GM12878 (cell line): Measurements from ENCODE around the gene IGF2BP2. TPM values are rescaled to one million over a fixed set of nuclear protein-coding genes. Genes with fewer than 3 reads are reported as not detected.

Experiments
- ATAC-seq: fragments of 200-7000 bp; cut with Tn5 transposase; 3 replicates; pipeline ENCODE4 v1.9.1; 2020; ENCODE audit warnings: mild to moderate bottlenecking, moderate library complexity
- BruUV-seq: library from RNA; stranded (reverse); fragments of 400-500 nt; replicated peaks from 2 replicates; lab custom pipeline; 2021; lab: Mats Ljungman, UMichigan
- CTCF ChIA-PET: fragments of 300-600 bp; sonication (Branson Sonifier 250); formaldehyde crosslinking; extraction: SDS; loops from one replicate; lab custom pipeline; 2021; ENCODE audit warnings: inconsistent platforms; lab: Yijun Ruan, JAX
- POLR2A ChIA-PET: fragments of 350-600 bp; formaldehyde crosslinking; extraction: SDS; loops from one replicate; lab custom pipeline; 2021; ENCODE audit warnings: inconsistent platforms; lab: Charles Lee
- RAD21 ChIA-PET: fragments of 300-600 bp; sonication (Branson Sonifier 250); formaldehyde crosslinking; loops from one replicate; lab custom pipeline; 2023; ENCODE audit warnings: antibody characterized with exemption; ENCODE audit not compliant: unreplicated experiment; lab: Charles Lee
- SMC1A ChIA-PET: fragments of 300-600 bp; sonication (Branson Sonifier 250); formaldehyde crosslinking; loops from one replicate; lab custom pipeline; 2023; ENCODE audit not compliant: unreplicated experiment, uncharacterized antibody; lab: Charles Lee
- DNase-seq: peaks from one replicate; pipeline ENCODE4 v3.0.0-alpha.2; 2011; ENCODE audit warnings: low read depth, low spot score
- FAIRE-seq: peaks from 3 replicates; lab custom pipeline; 2011; peaks lifted over from hg19 to GRCh38; lab: Jason Lieb, UNC
- H2AFZ ChIP-seq: 2 replicates; pipeline ENCODE4 v1.6.0; 2011; ENCODE audit warnings: low read depth, low read length, control low read depth; ENCODE audit not compliant: control insufficient read depth
- H3K27ac ChIP-seq: 2 replicates; pipeline ENCODE4 v1.5.1; 2011; ENCODE audit warnings: control low read depth; ENCODE audit not compliant: control insufficient read depth, insufficient read depth
- H3K27me3 ChIP-seq, 2 experiments: replicated peaks in 1 of 2; 2 replicates each; pipeline versions ENCODE4 v1.6.0 to v1.6.1; 2011; ENCODE audit warnings: low read length in 1 of 2; ENCODE audit not compliant: control insufficient read depth in 2 of 2, insufficient read depth in 2 of 2
- H3K36me3 ChIP-seq, 2 experiments: 2 replicates each; pipeline ENCODE4 v1.5.1; 2011; ENCODE audit warnings: low read length in 1 of 2; ENCODE audit not compliant: control insufficient read depth in 2 of 2, insufficient read depth in 2 of 2
- H3K4me1 ChIP-seq: 2 replicates; pipeline ENCODE4 v1.6.1; 2011; ENCODE audit warnings: mild to moderate bottlenecking, low read length, moderate library complexity, mixed read lengths; ENCODE audit not compliant: control insufficient read depth, insufficient read depth
- H3K4me2 ChIP-seq: 2 replicates; pipeline ENCODE4 v1.6.0; 2011; ENCODE audit warnings: control low read depth; ENCODE audit not compliant: control insufficient read depth, insufficient read depth
- H3K4me3 ChIP-seq: fragments of 200-600 bp; sonication (generic); 2 replicates; pipeline ENCODE4 v1.5.1; 2016
- H3K79me2 ChIP-seq: 2 replicates; pipeline ENCODE4 v1.6.0; 2011; ENCODE audit warnings: low read length; ENCODE audit not compliant: control insufficient read depth, insufficient read depth
- H3K9ac ChIP-seq: 2 replicates; pipeline ENCODE4 v1.8.0; 2011; ENCODE audit warnings: low read length, control low read depth, mixed read lengths; ENCODE audit not compliant: control insufficient read depth, insufficient read depth
- H3K9me3 ChIP-seq: replicated peaks from 3 replicates; pipeline ENCODE4 v1.5.1; 2011; ENCODE audit warnings: mild to moderate bottlenecking, low read length; ENCODE audit not compliant: control insufficient read depth, insufficient read depth
- H4K20me1 ChIP-seq: 2 replicates; pipeline ENCODE4 v1.6.0; 2011; ENCODE audit not compliant: control insufficient read depth, insufficient read depth
- CBX5 ChIP-seq: sonication (generic); IDR thresholded peaks from 2 replicates; pipeline ENCODE4 v1.6.1; 2016; ENCODE audit warnings: low read depth, moderate library complexity, mild to moderate bottlenecking, inconsistent platforms
- E2F8 ChIP-seq: fragments of 450-650 bp; IDR thresholded peaks from 2 replicates; pipeline ENCODE4 v1.6.1; 2018; ENCODE audit warnings: mild to moderate bottlenecking, low read depth, moderate library complexity; ENCODE audit not compliant: partially characterized antibody
- IKZF2 ChIP-seq, 2 experiments: fragments of 450-650 bp; IDR thresholded peaks; 2 replicates each; pipeline ENCODE4 v1.6.1; 2017; ENCODE audit warnings: mild to moderate bottlenecking in 2 of 2, moderate library complexity in 2 of 2
- JUNB ChIP-seq: IDR thresholded peaks from 2 replicates; pipeline ENCODE4 v1.6.1; 2016; ENCODE audit warnings: antibody characterized with exemption, mild to moderate bottlenecking
- JUND ChIP-seq: IDR thresholded peaks from 2 replicates; pipeline ENCODE4 v1.6.1; 2012; ENCODE audit warnings: low read depth, mild to moderate bottlenecking, low read length, improper control_type of control experiment, moderate library complexity
- MAX ChIP-seq: IDR thresholded peaks from 2 replicates; pipeline ENCODE4 v1.6.1; 2012; ENCODE audit warnings: low read depth, low read length, improper control_type of control experiment
- NRF1 ChIP-seq: conservative IDR thresholded peaks from 2 replicates; pipeline ENCODE4 v1.6.1; 2011; ENCODE audit warnings: mild to moderate bottlenecking, low read depth, low read length, improper control_type of control experiment
- RAD51 ChIP-seq: fragments of 450-650 bp; IDR thresholded peaks from 2 replicates; pipeline ENCODE4 v1.6.1; 2016; ENCODE audit warnings: moderate library complexity, mild to moderate bottlenecking, inconsistent platforms
- RFX5 ChIP-seq: IDR thresholded peaks from 2 replicates; pipeline ENCODE4 v1.6.1; 2011; ENCODE audit warnings: low read depth, low read length, improper control_type of control experiment
- SMAD5 ChIP-seq: IDR thresholded peaks from 2 replicates; pipeline ENCODE4 v1.6.1; 2016; ENCODE audit warnings: antibody characterized with exemption, low read depth
- SP1 ChIP-seq: IDR thresholded peaks from one replicate; pipeline ENCODE4 v1.6.1; 2011; ENCODE audit warnings: low read depth, low read length
- ZBTB40 ChIP-seq: fragments of 450-650 bp; IDR thresholded peaks from 2 replicates; pipeline ENCODE4 v1.6.1; 2016; ENCODE audit warnings: mild to moderate bottlenecking, moderate library complexity, borderline replicate concordance
- in situ Hi-C: fragments of 300-500 bp; cut with MboI; formaldehyde crosslinking; loops from 9 replicates; pipeline ENCODE4 v1.14.3; 2018; ENCODE audit warnings: mixed read lengths
- intact Hi-C: fragments of 100-400 bp; cut with micrococcal nuclease; formaldehyde crosslinking; loops from one replicate; pipeline ENCODE4 v1.14.2; 2022; ENCODE audit not compliant: unreplicated experiment
- polyA plus RNA-seq, 11 experiments: library from polyadenylated mRNA; depleted of rRNA in 4 of 11; unstranded in 6 of 11; stranded (reverse) in 5 of 11; fragments of >200 nt; fragmentation: Nextera tagmentation in 4 of 11; fragmentation: Illumina TruSeq in 1 of 11; extraction: Ambion mirVana in 4 of 11; extraction: Trizol in 1 of 11; gene quantifications; 1 replicate in 1 of 11; 2 replicates in 10 of 11; pipeline versions ENCODE4 v1.2.1 to v1.2.3, GENCODE V29; 2011 to 2016; ENCODE audit warnings: inconsistent platforms in 2 of 11, missing spikeins in 2 of 11, low read depth in 1 of 11
- total RNA-seq, 4 experiments: library from RNA; depleted of rRNA in 3 of 4; stranded (reverse); fragments of >200 nt in 3 of 4; fragmentation: Illumina TruSeq in 1 of 4; extraction: Trizol in 1 of 4; gene quantifications; 2 replicates each; pipeline versions ENCODE4 v1.2.1 to v1.2.3, GENCODE V29; 2013 to 2021

The IGF2BP2 gene
- total and polyA plus RNA-seq, 10 of the 15 experiments (the other 5 are each of a cell fraction or from before 2014, with no cell fraction given) = 0.25 to 0.72 TPM; not detected in 8

GRCh38 chr3:185606196-185606595 lies 218.6 kb downstream of the IGF2BP2 start (continued):
- TF ChIP-seq ZBTB40 (no peak), NRF1 (no peak)

- Histone ChIP-seq H3K9ac (no peak overlapping the region), H3K4me1 (no peaks in the 10 kb centered on the region), H4K20me1 (no peaks in the 10 kb centered on the region), H3K36me3 (peaks cover 1 to 19% of the 10 kb centered on the region in 2 experiments; a peak in 3 of 4 replicates), H2AFZ (no peak overlapping the region), H3K27ac (no peak overlapping the region), H3K4me2 (no peak overlapping the region), H3K79me2 (no peaks in the 10 kb centered on the region), H3K4me3 (no peak overlapping the region), H3K9me3 (no peaks in the 10 kb centered on the region), H3K27me3 (no peaks in the 10 kb centered on the region)
- ChIA-PET POLR2A (no interaction called here), CTCF (interaction anchor here (1.3 kb wide), 1 partner anchor 55 kb away, joined by 4 read pairs; no protein-coding TSS in a partner anchor), SMC1A (interaction anchor here (1.6 kb wide), 1 partner anchor 11 kb away, joined by 3 read pairs; no protein-coding TSS in a partner anchor), RAD21 (no interaction called here)
- no peak for DNase-seq
- intact Hi-C loops (no loop called here), in situ Hi-C loops (no loop called here)
- no peak for FAIRE-seq
- TF ChIP-seq IKZF2 (IDR thresholded peaks at IDR 0.05) (no peak), E2F8 (no peak), RAD51 (no peak), MAX (no peak), JUNB (no peak), JUND (no peak), SP1 (no peak), CBX5 (no peak), SMAD5 (no peak), RFX5 (no peak)
- ATAC-seq = no peak
- no TSS peak for BruUV-seq
These were observed 219.3 kb downstream of the IGF2BP2 start for GRCh38 chr3:185605566-185605965.
